Effector memory CD8-positive, alpha-beta T cell (primary cell): ENCODE data around the gene LRRC10.

Source experiments
- ATAC-seq: fragments of 150-1000 bp; cut with Tn5 transposase; replicated peaks from 2 replicates; pipeline ENCODE4 v1.10.0; 2021; ENCODE audit warnings: mild to moderate bottlenecking, moderate library complexity
- DNase-seq, 3 experiments: peaks; one replicate each; pipeline ENCODE4 v3.0.0; 2021
- H3K27ac Mint-ChIP-seq, 2 donors: one replicate each; pipeline ENCODE4 v1.8.0; 2022; ENCODE audit warnings: mild to moderate bottlenecking in 2 of 2, mixed read lengths in 2 of 2, moderate library complexity in 2 of 2
- H3K27me3 Mint-ChIP-seq, 2 donors: one replicate each; pipeline ENCODE4 v1.8.0; 2022; ENCODE audit warnings: mixed read lengths in 2 of 2
- H3K36me3 Mint-ChIP-seq: one replicate; pipeline ENCODE4 v1.8.0; 2022; ENCODE audit warnings: mild to moderate bottlenecking, moderate library complexity, mixed read lengths; ENCODE audit not compliant: insufficient read depth
- H3K4me1 Mint-ChIP-seq, 2 donors: one replicate each; pipeline ENCODE4 v1.8.0; 2022; ENCODE audit warnings: low read depth in 2 of 2, mixed read lengths in 2 of 2
- H3K4me3 Mint-ChIP-seq, 2 donors: one replicate each; pipeline ENCODE4 v1.8.0; 2022; ENCODE audit warnings: mild to moderate bottlenecking in 2 of 2, mixed read lengths in 2 of 2, moderate library complexity in 2 of 2
- H3K9me3 Mint-ChIP-seq, 2 donors: one replicate each; pipeline ENCODE4 v1.8.0; 2022; ENCODE audit warnings: mixed read lengths in 2 of 2

LRRC10 gene

DNA sequence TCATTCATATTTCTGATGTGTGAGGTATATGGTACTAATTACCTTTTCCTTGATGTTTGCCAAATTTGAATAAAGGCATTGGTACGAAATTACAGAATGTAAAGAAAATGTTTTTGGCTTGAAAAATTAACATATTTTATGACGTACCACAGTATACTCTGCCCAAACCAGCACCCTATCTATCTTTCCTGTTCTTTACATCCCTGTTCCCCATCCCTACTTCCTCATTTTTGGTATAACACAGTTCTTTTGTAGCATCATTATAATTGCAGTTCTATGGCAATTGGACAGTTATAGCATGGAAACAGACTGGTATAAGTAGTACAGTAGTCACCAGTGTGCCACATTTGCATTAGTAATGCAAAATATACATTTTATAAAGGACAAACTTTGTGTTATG is 32.4 kb downstream of the LRRC10 start:
- Mint-ChIP-seq H3K4me3 (no peak overlapping the region), H3K4me1 (no peaks in the 10 kb centered on the region), H3K27ac (no peak overlapping the region), H3K27me3 (no peaks in the 10 kb centered on the region), H3K9me3 (no peaks in the 10 kb centered on the region), H3K36me3 (peaks cover 20% of the 10 kb centered on the region)
- DNase-seq = no peak
- ATAC-seq = no peak

DNA sequence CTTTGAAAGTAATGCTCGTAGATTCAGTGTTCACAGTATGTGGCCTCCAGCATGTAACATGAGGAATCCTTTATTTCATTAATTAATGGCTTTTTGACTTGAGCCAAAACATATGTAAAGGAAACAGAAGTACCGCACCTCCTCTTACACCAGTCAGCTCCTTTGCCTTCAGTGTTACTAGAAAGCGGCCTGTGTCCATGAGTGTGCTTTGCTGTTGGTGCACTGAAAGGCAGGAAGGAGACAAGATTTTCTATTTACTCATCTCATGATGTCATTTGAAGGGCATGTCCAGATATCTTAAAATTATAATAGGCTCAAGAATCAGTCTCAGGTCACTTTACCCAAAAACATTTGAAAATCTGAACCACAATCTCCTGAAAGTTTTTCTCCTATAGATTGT is 35.4 kb downstream of the LRRC10 start:
- no peaks in the 10 kb centered on the region for H3K9me3 Mint-ChIP-seq
- H3K4me3 Mint-ChIP-seq = no peak overlapping the region
- H3K36me3 Mint-ChIP-seq = peaks cover 46% of the 10 kb centered on the region
- H3K27ac Mint-ChIP-seq = no peak overlapping the region
- no peaks in the 10 kb centered on the region for H3K27me3 Mint-ChIP-seq
- ATAC-seq = no peak
- H3K4me1 Mint-ChIP-seq = no peaks in the 10 kb centered on the region
- no peak for DNase-seq

DNA sequence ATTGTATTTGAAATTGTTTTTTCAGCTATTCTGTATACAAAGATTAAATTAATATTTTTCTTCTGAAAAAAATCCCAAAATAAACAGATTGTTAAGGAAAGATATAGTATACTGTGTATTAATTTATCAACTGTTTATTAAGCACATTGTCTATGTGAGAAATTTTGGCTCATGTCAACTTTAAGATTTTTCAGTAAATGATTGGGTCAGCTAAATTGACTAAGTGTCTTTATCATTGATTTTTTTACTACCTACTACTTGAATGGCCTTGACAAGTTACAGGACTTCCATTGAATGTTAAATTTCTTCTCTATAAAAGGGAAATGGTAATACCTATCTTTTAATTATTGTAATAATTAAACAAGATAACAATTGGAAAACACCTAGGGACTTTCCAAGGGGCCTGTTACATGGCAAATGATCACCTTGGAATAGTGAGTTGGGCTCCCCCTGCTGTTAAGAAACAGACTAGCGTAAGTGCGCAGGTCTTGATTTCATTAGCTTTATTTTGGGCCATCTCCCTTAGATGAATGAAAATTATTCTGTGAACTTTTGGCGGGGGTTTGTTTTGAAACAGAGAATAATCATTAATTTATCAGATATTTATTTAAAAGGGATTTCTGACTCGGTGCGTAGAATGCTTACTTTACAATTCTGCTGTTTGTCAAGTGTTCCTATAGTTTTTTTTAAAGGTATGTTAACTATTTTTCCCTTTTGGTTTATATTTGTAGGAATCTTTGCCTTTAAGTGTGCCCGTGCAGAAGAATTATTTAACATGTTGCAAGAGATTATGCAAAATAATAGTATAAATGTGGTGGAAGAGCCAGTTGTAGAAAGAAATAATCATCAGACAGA is 39.9 kb downstream of the LRRC10 start:
- H3K9me3 Mint-ChIP-seq = no peaks in the 10 kb centered on the region
- DNase-seq = peak; percentile 49 to 63 (median 55)
- ATAC-seq = peak; percentile 97
- no peaks in the 10 kb centered on the region for H3K27me3 Mint-ChIP-seq
- H3K4me3 Mint-ChIP-seq = no peak overlapping the region
- H3K27ac Mint-ChIP-seq = peak overlapping the region in 1 of 2 donors; percentile 51
- no peaks in the 10 kb centered on the region for H3K4me1 Mint-ChIP-seq
- peaks cover 45% of the 10 kb centered on the region for H3K36me3 Mint-ChIP-seq

DNA sequence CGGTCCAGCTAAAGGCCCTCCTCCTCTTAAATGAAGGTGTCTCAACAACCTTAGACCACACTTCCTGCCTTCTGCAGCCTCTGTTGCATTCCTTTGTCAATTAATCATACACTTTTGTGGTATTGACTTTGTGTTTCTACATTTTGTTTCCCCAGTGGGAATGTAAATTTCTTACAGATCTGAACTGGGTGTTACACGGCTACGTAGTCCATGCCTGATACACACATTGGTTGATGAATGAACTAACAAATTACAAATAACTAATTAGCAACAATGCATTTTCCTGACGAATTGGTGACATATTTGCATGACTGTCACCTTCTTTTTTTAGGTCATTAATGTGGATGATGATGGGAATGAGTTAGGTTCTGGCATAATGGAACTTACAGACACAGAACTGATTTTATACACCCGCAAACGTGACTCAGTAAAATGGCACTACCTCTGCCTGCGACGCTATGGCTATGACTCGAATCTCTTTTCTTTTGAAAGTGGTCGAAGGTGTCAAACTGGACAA is 40.6 kb downstream of the LRRC10 start:
- Mint-ChIP-seq H3K36me3 (peaks cover 42% of the 10 kb centered on the region), H3K4me3 (no peak overlapping the region), H3K27me3 (no peaks in the 10 kb centered on the region), H3K9me3 (no peaks in the 10 kb centered on the region), H3K27ac (peak overlapping the region in 1 of 2 donors; percentile 86), H3K4me1 (no peaks in the 10 kb centered on the region)
- DNase-seq = no peak
- no peak for ATAC-seq

DNA sequence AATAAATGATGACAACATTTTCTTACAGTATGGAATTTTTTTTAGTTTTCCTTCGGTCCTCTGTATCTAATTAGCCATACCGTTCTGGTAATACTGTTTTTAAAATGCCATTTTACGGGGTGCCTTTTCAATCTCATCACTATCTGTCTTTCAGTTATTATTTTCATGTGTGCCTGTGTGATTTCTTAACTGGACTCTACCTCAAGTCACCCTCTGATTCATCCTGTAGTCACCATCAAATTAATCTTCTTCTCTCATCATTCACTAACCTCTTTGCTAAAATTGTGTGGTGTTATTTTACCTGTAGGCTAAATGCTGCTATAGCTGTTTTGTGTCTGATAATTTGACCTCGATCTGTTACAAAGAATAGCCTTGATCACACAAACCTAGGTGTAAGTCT is 41.5 kb downstream of the LRRC10 start:
- no peaks in the 10 kb centered on the region for H3K27me3 Mint-ChIP-seq
- H3K4me1 Mint-ChIP-seq = no peaks in the 10 kb centered on the region
- ATAC-seq (no peak), DNase-seq (no peak)
- H3K9me3 Mint-ChIP-seq = no peaks in the 10 kb centered on the region
- no peak overlapping the region for H3K4me3 Mint-ChIP-seq
- peak overlapping the region; percentile 24 to 86 for H3K27ac Mint-ChIP-seq
- H3K36me3 Mint-ChIP-seq = peaks cover 36% of the 10 kb centered on the region

DNA sequence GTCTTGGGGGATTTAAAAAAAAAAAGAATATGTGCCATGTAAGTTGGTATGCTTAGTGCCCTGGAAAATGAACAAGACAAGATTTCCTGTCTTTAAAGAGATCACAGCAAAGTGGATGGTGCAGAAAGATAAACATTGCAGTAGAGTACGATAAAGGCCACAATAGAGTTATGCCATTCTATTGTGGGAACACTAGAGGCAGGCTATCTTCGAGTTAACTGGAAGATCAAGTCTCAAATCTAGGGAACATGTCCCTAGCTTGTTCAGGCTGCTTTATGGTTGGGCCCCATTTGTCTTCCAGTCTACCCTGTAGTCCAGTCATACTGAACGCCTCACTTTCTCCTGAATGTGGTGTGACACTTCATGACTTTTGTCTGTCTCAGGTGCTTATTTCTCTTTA is 44.1 kb downstream of the LRRC10 start:
- Mint-ChIP-seq H3K27ac (peak overlapping the region in 1 of 2 donors; percentile 4), H3K4me1 (peaks cover 0 to 1% of the 10 kb centered on the region in 2 donors)
- no peak for ATAC-seq

DNA sequence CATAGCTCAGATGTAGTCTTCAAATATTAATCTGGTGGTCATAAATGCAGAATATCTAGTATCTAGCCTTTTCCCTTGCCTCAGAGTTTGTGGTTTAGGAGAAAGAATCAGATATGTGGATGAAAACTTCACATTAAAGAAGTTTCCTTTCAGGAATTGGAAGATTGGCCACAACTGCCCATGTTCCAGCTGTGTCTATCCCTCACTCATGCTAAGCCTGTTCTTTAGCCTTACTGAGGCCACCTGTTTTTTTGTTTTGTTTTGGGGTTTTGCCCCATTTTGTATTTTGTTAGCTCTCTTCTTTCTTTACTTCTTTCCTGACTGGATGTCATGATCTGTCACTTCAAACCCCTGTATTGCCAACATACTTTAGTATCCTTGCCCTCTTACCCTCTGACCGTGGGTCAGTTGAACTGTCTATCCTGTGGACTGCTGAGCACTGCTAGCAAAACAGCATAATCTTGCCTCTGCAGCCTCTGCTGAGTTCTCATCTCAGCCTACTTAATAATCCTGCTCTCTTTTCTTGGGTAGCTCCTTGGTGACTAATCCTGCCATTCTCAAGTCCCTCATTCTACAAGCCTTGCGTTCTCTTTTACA is 47.4 kb downstream of the LRRC10 start:
- DNase-seq (no peak), ATAC-seq (no peak)
- H3K36me3 Mint-ChIP-seq = no peaks in the 10 kb centered on the region
- no peaks in the 10 kb centered on the region for H3K9me3 Mint-ChIP-seq
- no peak overlapping the region for H3K27ac Mint-ChIP-seq
- peaks cover 0 to 8% of the 10 kb centered on the region in 2 donors for H3K4me1 Mint-ChIP-seq
- H3K4me3 Mint-ChIP-seq = no peak overlapping the region
- no peaks in the 10 kb centered on the region for H3K27me3 Mint-ChIP-seq

More for the DNA sequence above, 44.1 kb downstream of the LRRC10 start:
- no peak overlapping the region for H3K4me3 Mint-ChIP-seq
- H3K9me3 Mint-ChIP-seq = no peaks in the 10 kb centered on the region
- DNase-seq = no peak
- H3K36me3 Mint-ChIP-seq = peaks cover 14% of the 10 kb centered on the region
- no peaks in the 10 kb centered on the region for H3K27me3 Mint-ChIP-seq
